Measurements from ENCODE around the gene PRKN.

Gene PRKN

DNA sequence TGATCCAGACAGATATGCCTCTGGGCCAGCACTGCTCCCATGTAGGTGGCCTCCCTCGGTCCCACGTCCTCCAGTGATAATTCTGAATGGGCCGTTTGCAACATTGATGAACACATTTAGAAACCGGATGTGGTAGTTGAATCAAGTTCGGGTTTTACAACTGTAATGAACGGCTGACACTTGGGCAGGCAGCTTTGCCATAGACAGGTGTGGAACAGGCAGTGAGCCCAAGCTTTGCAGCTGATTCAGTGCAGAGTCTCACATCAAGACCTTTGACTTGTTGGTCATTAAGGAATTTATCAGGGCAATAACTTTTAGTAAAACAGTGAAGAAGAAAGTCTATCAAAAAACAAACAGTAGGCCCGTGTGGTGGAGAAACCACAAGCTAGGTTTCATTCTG is 987.1 kb downstream of the PRKN start:
- no peaks in the 10 kb centered on the region for H3K36me3 ChIP-seq (ENCODE audit: control insufficient read depth, insufficient read depth, low read length)
- no peaks in the 10 kb centered on the region for H3K4me1 ChIP-seq (ENCODE audit: control insufficient read depth, insufficient read depth, low read length)
- H3K27ac ChIP-seq (ENCODE audit: low read depth, low read length): no peak overlapping the region
- no peaks in the 10 kb centered on the region for H3K27me3 ChIP-seq (ENCODE audit: control insufficient read depth, insufficient read depth, low read length)
- H3K9ac ChIP-seq (ENCODE audit: low read length): no peak overlapping the region
- no peak overlapping the region for H3K4me3 ChIP-seq (ENCODE audit: low read length)

DNA sequence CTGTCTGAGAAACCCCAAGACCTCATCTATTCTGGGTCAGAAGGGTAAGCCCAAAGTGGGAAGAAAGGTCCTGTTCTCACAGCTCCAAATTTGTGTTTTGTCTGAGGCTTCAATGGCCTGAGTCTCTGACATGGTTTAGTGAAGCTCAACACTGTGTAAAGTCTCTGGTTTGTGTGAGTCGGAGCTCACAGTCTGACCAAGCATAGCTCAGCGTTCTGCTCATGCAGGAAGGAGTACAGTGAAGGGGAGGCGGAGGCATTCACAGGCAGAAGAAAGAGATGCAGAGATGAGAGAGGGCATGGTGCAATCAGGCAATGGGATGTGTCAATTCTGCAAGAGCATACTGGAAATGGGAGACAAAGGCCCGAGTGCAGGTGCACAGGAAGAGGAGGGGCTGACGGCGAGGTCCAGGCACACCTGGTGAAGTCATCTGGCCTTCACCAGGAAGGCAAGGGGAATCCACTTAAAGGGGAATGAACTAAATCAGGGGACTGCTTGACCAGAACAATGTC is 990.7 kb downstream of the PRKN start:
- Histone ChIP-seq H3K27ac (ENCODE audit: low read depth, low read length) (no peak overlapping the region), H3K36me3 (ENCODE audit: control insufficient read depth, insufficient read depth, low read length) (no peaks in the 10 kb centered on the region), H3K4me3 (ENCODE audit: low read length) (no peak overlapping the region), H3K4me1 (ENCODE audit: control insufficient read depth, insufficient read depth, low read length) (no peaks in the 10 kb centered on the region), H3K9ac (ENCODE audit: low read length) (no peak overlapping the region), H3K27me3 (ENCODE audit: control insufficient read depth, insufficient read depth, low read length) (no peaks in the 10 kb centered on the region)

- Histone ChIP-seq H3K4me1 (ENCODE audit: control insufficient read depth, insufficient read depth, low read length) (no peaks in the 10 kb centered on the region), H3K36me3 (ENCODE audit: control insufficient read depth, insufficient read depth, low read length) (no peaks in the 10 kb centered on the region), H3K27me3 (ENCODE audit: control insufficient read depth, insufficient read depth, low read length) (no peaks in the 10 kb centered on the region), H3K9ac (ENCODE audit: low read length) (no peak overlapping the region), H3K4me3 (ENCODE audit: low read length) (no peak overlapping the region), H3K27ac (ENCODE audit: low read depth, low read length) (no peak overlapping the region)
Measured at GRCh38 chr6:161736326-161736725, 991.2 kb downstream of the PRKN start.

GRCh38 chr6:161732594-161732993 is 995.0 kb downstream of the PRKN start:
- Histone ChIP-seq H3K27ac (ENCODE audit: low read depth, low read length) (no peak overlapping the region), H3K4me3 (ENCODE audit: low read length) (no peak overlapping the region)

DNA sequence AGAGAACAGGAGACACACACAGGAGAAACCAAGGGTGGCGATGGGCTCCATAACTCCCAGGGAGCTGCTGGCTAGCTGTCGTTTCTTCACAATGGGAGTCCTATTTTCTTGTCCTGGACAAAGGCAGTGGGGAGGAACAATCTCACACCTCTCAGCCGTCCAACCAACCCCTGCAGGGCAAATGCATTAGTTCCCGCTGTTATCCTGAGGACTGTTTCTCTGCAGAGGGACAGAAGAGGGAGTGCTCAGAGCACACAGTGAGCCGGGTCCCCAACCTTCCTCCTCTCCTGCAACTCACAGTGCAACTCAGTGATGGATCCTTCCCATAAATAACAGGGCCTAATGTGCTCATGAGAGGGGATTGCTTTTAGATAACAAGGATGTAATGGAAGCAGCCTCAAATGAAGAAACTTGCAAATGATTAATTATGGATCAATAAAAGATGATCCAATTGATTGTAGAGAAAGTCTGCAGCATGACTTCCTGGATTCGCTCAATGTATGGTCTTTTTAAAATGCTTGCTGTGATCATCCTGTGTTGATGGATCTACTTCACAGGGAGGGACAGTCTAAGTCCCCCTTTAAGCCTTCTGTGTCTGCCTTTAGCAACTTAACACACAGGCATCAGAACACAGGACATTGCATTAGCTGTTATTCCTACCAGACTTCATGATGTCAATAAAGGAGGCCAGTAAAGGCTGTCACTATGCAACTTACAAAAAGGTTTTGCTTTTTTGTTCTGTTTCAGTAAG is 1000.3 kb downstream of the PRKN start:
- no peaks in the 10 kb centered on the region for H3K36me3 ChIP-seq (ENCODE audit: control insufficient read depth, insufficient read depth, low read length)
- no peaks in the 10 kb centered on the region for H3K27me3 ChIP-seq (ENCODE audit: control insufficient read depth, insufficient read depth, low read length)
- no peak overlapping the region for H3K4me3 ChIP-seq (ENCODE audit: low read length)
- H3K4me1 ChIP-seq (ENCODE audit: control insufficient read depth, insufficient read depth, low read length): no peaks in the 10 kb centered on the region
- no peak overlapping the region for H3K27ac ChIP-seq (ENCODE audit: low read depth, low read length)
- no peak overlapping the region for H3K9ac ChIP-seq (ENCODE audit: low read length)

More at GRCh38 chr6:161732594-161732993, 995.0 kb downstream of the PRKN start:
- Histone ChIP-seq H3K27me3 (ENCODE audit: control insufficient read depth, insufficient read depth, low read length) (no peaks in the 10 kb centered on the region), H3K9ac (ENCODE audit: low read length) (no peak overlapping the region), H3K4me1 (ENCODE audit: control insufficient read depth, insufficient read depth, low read length) (no peaks in the 10 kb centered on the region), H3K36me3 (ENCODE audit: control insufficient read depth, insufficient read depth, low read length) (no peaks in the 10 kb centered on the region)

DNA sequence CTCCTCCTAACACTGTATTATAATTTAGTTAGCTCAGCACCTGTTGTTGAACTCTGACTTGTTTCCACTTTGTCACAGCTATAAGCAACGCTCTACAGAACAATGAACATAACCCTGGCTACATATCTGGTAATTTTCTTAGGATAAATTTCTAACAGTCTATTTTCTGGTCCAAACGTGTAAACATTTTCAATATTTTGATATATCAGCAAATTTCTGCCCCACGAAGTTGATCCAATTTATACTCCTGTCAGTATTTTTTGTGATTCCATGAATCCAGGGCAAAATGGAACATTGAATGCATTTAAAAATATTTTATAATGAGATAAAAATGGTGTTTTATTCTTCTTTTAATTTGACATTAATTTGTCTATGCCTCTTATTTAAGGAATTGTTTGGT is 1005.2 kb downstream of the PRKN start:
- no peak overlapping the region for H3K27ac ChIP-seq (ENCODE audit: low read depth, low read length)
- H3K4me1 ChIP-seq (ENCODE audit: control insufficient read depth, insufficient read depth, low read length): no peaks in the 10 kb centered on the region
- H3K36me3 ChIP-seq (ENCODE audit: control insufficient read depth, insufficient read depth, low read length): no peaks in the 10 kb centered on the region
- no peak overlapping the region for H3K4me3 ChIP-seq (ENCODE audit: low read length)
- H3K27me3 ChIP-seq (ENCODE audit: control insufficient read depth, insufficient read depth, low read length): no peaks in the 10 kb centered on the region
- H3K9ac ChIP-seq (ENCODE audit: low read length): no peak overlapping the region

GRCh38 chr6:161721511-161721910 is 1006.1 kb downstream of the PRKN start:
- no peaks in the 10 kb centered on the region for H3K27me3 ChIP-seq (ENCODE audit: control insufficient read depth, insufficient read depth, low read length)

GRCh38 chr6:161716176-161716575 is 1011.4 kb downstream of the PRKN start:
- no peaks in the 10 kb centered on the region for H3K4me1 ChIP-seq (ENCODE audit: control insufficient read depth, insufficient read depth, low read length)
- H3K9ac ChIP-seq (ENCODE audit: low read length): no peak overlapping the region
- no peak overlapping the region for H3K4me3 ChIP-seq (ENCODE audit: low read length)
- H3K27ac ChIP-seq (ENCODE audit: low read depth, low read length): no peak overlapping the region
- H3K27me3 ChIP-seq (ENCODE audit: control insufficient read depth, insufficient read depth, low read length): no peaks in the 10 kb centered on the region
- no peaks in the 10 kb centered on the region for H3K36me3 ChIP-seq (ENCODE audit: control insufficient read depth, insufficient read depth, low read length)

More at GRCh38 chr6:161721511-161721910, 1006.1 kb downstream of the PRKN start:
- H3K4me1 ChIP-seq (ENCODE audit: control insufficient read depth, insufficient read depth, low read length): no peaks in the 10 kb centered on the region
- no peaks in the 10 kb centered on the region for H3K36me3 ChIP-seq (ENCODE audit: control insufficient read depth, insufficient read depth, low read length)
- no peak overlapping the region for H3K9ac ChIP-seq (ENCODE audit: low read length)
- H3K4me3 ChIP-seq (ENCODE audit: low read length): no peak overlapping the region
- no peak overlapping the region for H3K27ac ChIP-seq (ENCODE audit: low read depth, low read length)

DNA sequence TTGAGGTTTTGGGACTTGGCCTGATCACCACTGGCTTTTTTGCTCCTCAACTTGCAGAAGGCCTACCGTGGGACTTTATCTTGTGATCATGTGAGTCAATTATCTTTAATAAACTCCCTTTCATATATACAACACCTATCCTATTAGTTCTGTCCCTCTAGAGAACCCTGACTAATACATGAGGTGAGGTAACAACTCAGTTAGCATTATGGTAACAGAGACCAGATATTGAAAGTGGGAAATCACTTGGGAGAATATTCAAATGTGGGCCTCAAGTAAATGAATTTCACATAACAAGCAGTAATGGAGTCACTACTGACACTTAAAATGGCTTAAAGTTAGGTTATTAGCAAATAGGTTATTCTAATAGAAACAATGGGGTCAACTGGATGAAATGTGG is 1015.6 kb downstream of the PRKN start:
- H3K4me3 ChIP-seq (ENCODE audit: low read length): no peak overlapping the region
- H3K36me3 ChIP-seq (ENCODE audit: control insufficient read depth, insufficient read depth, low read length): no peaks in the 10 kb centered on the region
- no peak overlapping the region for H3K27ac ChIP-seq (ENCODE audit: low read depth, low read length)
- H3K4me1 ChIP-seq (ENCODE audit: control insufficient read depth, insufficient read depth, low read length): no peaks in the 10 kb centered on the region
- H3K9ac ChIP-seq (ENCODE audit: low read length): no peak overlapping the region
- H3K27me3 ChIP-seq (ENCODE audit: control insufficient read depth, insufficient read depth, low read length): no peaks in the 10 kb centered on the region

DNA sequence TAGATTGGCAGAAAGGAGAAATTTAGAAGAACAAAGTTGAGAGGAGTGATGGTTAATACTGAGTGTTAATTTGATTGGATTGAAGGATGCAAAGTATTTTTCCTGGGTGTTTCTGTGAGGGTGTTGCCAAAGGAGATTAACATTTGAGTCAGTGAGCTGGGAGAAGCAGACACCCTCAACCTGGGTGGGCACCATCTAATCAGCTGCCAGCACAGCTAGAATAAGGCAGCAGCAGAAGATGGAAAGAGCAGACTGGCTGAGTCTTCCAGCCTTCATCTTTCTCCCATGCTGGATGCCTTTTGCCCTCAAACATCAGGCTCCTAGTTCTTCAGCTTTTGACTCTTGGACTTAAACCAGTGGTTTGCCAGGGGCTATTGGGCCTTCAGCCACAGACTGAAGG is 1016.1 kb downstream of the PRKN start:
- no peak overlapping the region for H3K4me3 ChIP-seq (ENCODE audit: low read length)
- no peak overlapping the region for H3K9ac ChIP-seq (ENCODE audit: low read length)
- no peak overlapping the region for H3K27ac ChIP-seq (ENCODE audit: low read depth, low read length)
- no peaks in the 10 kb centered on the region for H3K4me1 ChIP-seq (ENCODE audit: control insufficient read depth, insufficient read depth, low read length)
- H3K27me3 ChIP-seq (ENCODE audit: control insufficient read depth, insufficient read depth, low read length): no peaks in the 10 kb centered on the region
- no peaks in the 10 kb centered on the region for H3K36me3 ChIP-seq (ENCODE audit: control insufficient read depth, insufficient read depth, low read length)

- Histone ChIP-seq H3K9ac (ENCODE audit: low read length) (no peak overlapping the region), H3K36me3 (ENCODE audit: control insufficient read depth, insufficient read depth, low read length) (no peaks in the 10 kb centered on the region), H3K27ac (ENCODE audit: low read depth, low read length) (no peak overlapping the region)
Measured at GRCh38 chr6:161710698-161711097, 1016.9 kb downstream of the PRKN start.

GRCh38 chr6:161701056-161701455 is 1026.5 kb downstream of the PRKN start:
- no peak overlapping the region for H3K27ac ChIP-seq (ENCODE audit: low read depth, low read length)
- H3K9ac ChIP-seq (ENCODE audit: low read length): no peak overlapping the region
- no peaks in the 10 kb centered on the region for H3K4me1 ChIP-seq (ENCODE audit: control insufficient read depth, insufficient read depth, low read length)
- no peak overlapping the region for H3K4me3 ChIP-seq (ENCODE audit: low read length)
- no peaks in the 10 kb centered on the region for H3K27me3 ChIP-seq (ENCODE audit: control insufficient read depth, insufficient read depth, low read length)
- no peaks in the 10 kb centered on the region for H3K36me3 ChIP-seq (ENCODE audit: control insufficient read depth, insufficient read depth, low read length)

More at GRCh38 chr6:161710698-161711097, 1016.9 kb downstream of the PRKN start:
- no peaks in the 10 kb centered on the region for H3K4me1 ChIP-seq (ENCODE audit: control insufficient read depth, insufficient read depth, low read length)
- no peak overlapping the region for H3K4me3 ChIP-seq (ENCODE audit: low read length)
- no peaks in the 10 kb centered on the region for H3K27me3 ChIP-seq (ENCODE audit: control insufficient read depth, insufficient read depth, low read length)

DNA sequence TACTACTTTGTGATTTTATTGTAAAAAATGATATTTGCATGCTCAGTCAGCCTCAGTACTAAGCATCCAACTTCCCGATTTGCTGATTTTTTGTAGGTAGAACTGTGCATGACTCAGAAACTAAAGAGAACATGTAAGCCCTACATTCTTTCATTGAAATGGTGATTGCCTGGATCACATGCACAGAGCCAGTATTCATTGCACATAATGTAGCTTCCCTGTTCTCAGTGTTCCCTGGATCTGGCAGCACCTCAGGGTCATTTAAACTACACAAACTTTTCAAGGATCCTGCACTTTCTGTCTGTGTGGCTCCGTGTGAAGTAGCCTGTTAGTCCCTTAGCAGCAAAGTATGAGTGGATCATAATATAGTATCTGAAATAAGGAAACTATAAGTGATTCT is 1030.8 kb downstream of the PRKN start:
- H3K36me3 ChIP-seq (ENCODE audit: control insufficient read depth, insufficient read depth, low read length): no peaks in the 10 kb centered on the region
- no peaks in the 10 kb centered on the region for H3K4me1 ChIP-seq (ENCODE audit: control insufficient read depth, insufficient read depth, low read length)
- no peak overlapping the region for H3K9ac ChIP-seq (ENCODE audit: low read length)
- no peaks in the 10 kb centered on the region for H3K27me3 ChIP-seq (ENCODE audit: control insufficient read depth, insufficient read depth, low read length)
- no peak overlapping the region for H3K27ac ChIP-seq (ENCODE audit: low read depth, low read length)
- no peak overlapping the region for H3K4me3 ChIP-seq (ENCODE audit: low read length)
